SKM-1 (cell line): ENCODE measurements around the gene CLDND2.

Source experiments
- DNase-seq: peaks from one replicate; lab custom pipeline; 2025; ENCODE audit not compliant: unreplicated experiment; lab: John Stamatoyannopoulos, UW

Gene CLDND2

DNA sequence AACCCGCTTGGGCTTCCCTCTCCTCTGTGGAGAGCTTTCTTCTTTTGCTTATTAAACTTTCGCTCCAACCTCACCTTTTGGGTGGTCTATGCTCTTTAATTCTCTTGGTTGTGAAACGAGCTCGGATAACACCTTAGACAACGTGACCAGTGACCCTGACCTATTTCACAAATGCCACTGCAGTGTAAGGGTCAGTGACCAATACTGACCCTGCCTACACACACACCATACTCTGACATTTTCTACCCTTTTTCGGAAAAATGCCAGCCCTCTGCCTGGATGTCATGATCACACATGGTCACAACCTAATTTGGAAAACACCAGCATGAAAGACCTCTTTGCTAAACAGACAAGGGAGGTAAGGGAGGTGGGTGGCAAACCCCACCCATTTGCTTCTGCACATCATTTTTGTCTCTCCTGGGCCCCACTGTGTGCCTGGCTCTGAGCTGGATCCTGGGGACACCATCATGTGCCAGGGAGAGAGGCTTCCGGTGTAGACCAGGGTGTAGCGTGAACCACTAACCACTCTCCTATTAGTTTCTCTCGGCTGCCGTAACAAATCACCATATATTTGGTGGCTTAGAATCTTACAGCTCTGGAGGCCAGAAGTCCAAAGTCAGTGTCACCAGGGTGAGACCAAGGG, 12.5 kb downstream of the CLDND2 start:
- no peak for DNase-seq

- DNase-seq: no peak
Measured at GRCh38 chr19:51354742-51355148, 14.1 kb downstream of the CLDND2 start.

GRCh38 chr19:51354103-51354741, 14.6 kb downstream of the CLDND2 start:
- no peak for DNase-seq

GRCh38 chr19:51352783-51353360, 15.9 kb downstream of the CLDND2 start:
- DNase-seq: no peak

DNA sequence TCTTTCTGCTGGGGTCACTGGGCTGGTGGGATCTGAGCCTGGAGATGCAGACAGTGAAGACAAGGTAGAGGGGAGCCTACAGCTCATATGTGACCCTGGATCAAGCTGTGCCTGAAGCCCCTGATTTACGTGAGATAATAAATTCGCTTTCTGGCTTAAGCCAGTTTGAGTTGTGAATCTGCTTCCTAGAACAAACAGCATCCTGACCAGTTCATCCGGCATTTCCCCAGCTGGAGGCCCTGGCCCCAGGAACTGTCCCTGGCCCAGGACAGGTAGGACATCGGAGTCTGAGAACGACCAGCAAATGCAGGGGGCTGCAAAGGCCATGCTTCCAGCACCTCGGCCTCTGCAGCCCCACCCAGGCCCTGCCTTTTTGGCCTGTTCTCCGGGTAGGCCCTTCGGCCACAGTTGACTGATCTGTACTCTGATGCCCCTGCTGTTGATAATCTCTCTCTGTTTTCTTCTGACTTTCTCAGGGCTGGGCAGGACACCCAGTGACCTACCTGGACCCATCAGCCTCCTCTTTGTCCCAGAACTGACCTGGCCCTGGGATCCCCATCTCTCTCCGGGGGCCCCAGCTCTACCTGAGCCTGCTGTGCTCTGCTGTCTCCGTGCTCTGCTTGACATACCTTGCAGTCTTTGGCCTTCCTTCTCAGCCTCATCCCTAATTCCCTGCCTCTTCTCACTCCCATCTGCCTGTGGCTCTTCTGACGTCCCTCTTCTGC, 17.4 kb downstream of the CLDND2 start:
- DNase-seq: no peak

DNA sequence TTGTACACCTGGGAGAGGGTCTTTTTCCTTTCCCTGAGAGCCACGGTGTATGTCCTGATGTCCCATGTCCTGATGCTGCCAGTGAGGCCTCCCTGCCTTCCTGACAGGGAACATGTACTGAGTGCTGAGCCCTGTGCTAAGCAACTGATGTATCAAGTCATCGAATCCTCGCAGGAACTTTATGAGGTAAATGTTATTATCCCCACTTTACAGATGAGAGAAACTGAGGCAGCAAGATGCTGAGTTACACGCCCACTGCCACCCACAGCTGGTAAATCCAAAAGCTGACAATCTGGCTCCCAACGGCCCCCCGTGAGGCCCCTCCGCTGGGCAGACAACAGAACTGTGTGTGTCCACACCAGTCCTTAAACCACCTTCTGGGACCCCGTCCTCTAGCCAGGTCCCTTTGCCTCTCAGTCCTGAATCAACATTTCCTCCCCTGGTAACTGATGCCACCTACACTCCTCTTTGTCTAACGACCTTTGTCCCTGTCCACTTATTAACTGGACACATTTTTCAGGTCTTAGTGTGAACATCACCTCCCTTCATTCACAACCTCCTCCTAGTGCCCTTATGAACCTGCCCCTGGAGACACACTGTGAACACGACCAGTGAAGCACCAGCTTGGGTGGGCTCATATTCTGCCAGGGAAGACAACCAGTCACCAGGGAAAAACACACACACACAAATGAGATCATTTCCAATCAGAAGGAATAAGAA, 21.4 kb downstream of the CLDND2 start:
- DNase-seq: no peak

DNA sequence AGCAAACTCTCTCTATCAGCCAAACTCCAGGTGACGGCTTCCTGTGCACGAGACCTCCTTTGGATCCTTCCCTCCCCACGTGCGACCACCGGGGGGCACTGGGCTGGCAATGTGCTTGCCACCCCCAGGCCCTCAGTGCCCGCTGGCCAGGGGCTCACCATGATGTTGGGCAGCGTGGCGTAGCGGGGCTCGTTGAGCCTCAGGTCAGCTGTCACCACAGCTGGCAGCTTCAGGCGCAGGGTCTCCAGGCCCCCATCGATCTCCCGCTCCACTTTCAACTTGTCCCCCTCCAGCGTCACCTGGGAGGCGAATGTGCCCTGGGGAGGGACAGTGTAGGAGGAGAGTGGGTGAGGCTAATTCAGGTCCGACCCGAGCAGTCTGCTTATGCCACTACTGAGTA, 22.1 kb downstream of the CLDND2 start:
- no peak for DNase-seq

DNA sequence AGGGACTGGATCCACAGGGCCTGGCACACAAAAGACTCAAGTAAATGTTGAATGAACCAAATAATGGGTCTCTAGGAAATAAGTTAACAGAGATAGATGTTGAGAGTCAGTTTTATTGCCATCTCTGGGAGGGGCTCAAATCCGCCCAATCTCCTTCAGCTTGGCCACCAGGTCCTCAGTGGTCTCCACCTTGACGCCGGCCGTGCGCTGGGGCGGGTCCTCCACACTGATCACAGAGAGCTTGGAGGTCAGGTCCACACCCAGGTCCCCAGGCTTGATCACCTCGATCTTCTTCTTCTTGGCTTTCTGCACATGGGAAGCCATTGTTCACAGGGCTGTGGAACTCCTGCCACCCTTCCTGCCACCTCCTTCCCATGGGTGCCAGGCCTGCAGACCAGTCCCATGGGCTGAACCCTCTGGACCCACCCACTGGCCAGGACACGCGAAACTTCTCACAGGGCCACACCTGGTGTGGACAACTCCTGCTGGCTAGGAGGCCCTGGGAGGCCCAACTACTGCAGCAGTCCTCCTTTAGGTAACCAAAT, 23.7 kb downstream of the CLDND2 start:
- no peak for DNase-seq

DNA sequence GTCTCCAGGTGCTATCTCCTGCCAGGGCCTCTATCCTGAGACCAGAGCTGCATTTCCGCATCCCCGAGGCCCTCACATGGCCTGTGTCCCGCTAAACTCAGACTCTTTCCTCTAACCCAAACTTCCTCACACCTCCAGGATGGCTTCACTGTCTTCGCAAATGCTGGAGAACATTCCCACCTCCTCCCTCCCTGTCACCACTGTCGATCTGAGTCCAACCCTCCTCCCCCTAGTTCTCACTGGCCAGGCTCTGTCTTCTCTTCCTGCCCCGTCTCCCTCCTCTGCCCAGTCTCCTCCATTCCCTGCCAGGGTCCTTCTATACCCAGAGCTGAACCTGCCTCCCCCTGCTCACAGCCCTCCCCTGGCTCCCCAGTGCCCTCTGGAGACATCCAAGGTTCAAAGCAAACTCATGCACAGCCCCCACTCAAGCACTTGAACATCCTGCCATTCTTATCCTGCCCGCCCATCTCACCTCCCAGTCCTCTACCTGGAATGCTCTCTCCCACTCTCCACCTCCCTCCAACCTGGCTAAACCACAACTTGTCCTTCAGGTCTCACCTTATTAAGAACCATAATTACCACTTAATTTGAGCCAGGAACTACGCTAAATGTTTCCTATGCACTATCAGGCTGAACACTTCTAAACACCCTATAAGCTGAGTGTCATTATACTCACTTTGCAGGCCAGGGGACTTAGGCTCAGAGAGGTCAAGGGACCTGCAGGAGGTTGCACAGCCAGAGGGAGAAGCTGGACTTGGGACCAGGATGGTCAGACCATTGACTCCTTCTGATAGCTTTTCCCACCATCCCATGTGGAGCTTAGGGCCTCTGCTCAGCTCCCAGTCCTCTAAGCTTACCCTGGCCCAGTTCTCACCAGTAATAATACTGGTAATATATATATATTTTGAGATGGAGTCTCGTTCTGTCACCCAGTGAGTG, 25.9 kb downstream of the CLDND2 start:
- DNase-seq: no peak

GRCh38 chr19:51341976-51342580, 26.7 kb downstream of the CLDND2 start, which contains the start of gene VSIG10L:
TSS of gene VSIG10L (minus strand) at chr19:51342139. CDS start at chr19:51342124, 15 bp downstream.
- no peak for DNase-seq

GRCh38 chr19:51341066-51341465, 27.7 kb downstream of the CLDND2 start:
- no peak for DNase-seq

DNA sequence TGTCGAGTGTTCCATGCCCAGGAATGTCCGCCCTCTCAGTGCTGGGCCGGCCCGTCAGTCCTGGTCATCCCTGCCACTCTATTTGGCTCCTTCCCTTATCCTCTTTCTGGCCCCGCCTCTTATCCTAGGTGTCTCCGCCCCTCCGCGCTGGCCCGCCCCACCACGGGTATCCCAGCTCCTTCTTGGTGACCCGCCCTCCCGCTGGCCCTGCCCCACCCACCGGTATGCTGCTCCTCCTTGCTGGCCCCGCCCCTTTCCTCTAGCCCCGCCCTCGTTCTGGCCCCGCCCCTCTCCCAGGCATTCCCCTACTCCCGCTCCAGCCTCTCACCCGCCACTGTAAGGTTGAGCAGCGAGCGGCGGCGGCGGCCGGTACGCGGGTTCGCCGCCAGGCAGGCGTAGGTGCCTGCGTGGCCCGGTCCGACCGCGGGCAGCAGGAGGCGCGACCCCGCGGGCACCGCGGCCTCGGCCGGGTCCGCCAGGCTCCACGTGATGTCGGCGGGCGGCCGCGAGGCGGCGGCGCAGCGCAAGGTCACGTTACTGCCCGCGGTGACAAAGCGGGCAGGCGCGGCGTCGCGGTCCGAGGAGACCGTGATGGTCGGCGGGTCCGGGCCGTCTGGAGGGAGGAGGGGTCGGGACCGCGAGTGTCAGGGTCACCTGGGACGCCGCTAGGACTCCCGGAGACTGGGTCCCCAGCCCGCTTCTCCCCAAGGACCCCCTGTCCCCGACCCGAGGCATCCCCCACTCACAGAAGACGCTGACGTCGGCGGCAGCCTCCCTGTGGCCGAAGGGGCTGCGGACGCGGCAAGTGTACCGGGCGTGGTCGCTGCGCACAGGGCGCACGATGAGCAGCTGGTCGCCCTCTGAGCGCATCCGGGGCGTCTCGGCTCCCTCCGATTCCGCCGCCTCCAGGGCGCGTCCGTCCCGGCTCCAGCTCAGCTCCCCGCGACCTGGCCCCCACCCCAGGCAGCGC, 28.8 kb downstream of the CLDND2 start:
- peak; percentile 38 for DNase-seq

DNA sequence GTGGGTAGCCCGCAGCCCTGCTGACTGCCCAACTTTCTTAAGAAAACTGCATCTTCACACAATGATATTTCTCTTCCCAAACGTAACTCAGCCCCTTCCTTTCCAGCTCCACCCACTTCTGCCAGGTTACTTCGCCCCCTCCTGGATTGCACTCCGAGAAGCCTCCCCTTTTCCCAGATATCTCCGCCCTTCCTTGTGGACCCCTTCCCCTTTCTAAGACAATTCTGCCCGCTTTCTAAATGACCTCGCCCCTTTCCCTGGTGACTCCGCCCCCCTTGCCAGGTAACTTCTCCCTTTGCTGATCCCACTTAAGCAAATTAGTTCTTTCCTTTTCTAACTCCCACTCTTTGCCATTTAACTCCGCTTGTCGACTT, 29.5 kb downstream of the CLDND2 start:
- no peak for DNase-seq

- peak; percentile 10 for DNase-seq
Measured at GRCh38 chr19:51338563-51339312, 30.1 kb downstream of the CLDND2 start.

GRCh38 chr19:51337861-51338562, 30.8 kb downstream of the CLDND2 start:
- DNase-seq: no peak

DNA sequence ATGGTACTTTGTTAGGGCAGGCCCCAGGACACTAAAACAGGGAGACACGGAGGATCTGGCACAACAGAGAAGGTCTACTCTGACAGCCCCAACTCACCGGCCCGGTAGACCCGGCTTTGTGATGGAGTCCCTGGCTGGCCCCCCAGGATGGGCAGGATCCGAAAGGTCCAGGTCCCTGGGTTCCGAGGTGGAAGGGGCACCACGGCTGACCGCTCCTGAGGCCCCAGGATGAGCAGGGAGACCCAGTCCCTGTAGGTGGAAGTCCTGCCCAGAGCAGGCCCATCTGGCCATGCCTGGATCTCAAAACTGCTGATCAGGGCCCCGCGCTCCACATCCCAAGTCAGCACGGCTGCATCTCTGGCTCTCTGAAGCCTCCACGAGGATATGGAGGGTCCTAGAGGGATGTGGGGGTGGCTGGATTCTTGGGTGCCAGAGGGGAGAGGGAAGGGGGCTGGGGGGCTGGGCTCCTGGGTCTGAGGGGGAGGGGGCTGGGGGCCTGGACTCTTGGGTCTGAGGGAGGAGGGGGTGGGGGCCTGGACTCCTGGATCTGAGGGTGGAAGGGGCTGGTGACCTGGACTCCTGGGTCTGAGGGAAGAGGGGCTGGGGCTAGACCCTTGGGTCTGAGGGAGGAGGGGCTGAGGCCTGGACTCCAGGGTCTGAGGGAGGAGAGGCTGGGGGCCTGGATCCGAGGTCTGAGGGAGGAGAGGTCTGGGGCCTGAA, 31.5 kb downstream of the CLDND2 start:
- DNase-seq: no peak
